ENCODE results near the gene CCDC188. TPM values are rescaled to one million over a fixed set of nuclear protein-coding genes. Genes with fewer than 3 reads are reported as not detected.
A peak's percentile ranks its signal among the peaks of the same experiment; 100 is the strongest.

The CCDC188 gene
- total RNA-seq, 1 experiment from 2014 or later, result not detected

DNA sequence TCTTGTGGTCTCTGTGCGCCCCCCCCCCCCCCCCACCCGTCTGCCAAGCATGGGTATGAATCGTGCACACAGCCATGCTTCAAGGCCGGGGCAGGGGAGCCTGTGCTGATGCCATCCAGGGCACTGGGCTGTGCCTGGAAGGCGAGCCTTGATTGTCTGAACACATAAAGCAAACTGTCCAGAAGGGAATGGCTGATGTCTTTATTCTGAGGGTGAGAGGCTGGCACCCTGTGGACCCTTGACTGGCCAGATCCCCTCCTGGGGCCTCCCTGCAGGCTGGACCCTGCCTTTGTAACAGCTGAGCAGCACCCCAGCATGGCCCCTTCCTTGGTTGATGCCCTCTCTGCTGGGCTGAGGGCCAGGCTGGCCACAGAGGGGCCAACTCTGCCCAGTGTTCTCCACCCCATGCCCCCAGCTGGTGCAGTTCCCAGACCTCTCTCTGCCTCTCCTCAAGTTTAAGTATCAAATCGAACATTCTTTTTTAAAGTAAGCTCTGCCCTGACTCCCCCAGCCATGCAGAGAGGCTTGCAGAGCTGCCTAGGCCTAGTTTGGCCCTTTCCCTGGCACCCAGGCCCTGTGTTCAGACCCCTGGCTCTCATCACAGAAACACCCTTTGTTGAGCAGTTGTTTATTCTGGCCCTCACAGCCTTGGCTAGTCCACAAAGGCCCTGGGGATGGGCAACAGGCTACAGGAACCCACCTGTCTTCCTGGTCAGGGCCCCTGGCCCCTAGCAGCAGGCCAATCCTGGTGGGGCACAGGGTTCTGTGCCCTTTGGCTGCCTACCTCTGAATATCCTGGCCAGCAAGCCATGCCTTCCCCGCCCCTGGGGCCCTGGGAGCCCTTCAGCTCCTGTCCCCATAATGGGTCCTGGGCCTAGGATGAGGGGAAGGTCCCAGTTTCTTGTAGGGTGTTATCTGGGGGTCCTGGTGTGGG lies 38.9 kb downstream of the CCDC188 start:
- Histone ChIP-seq H3K27ac (ENCODE audit: low read length) (peak overlapping the region; percentile 39; the same call in 1 of the 2 replicates), H3K36me3 (ENCODE audit: control insufficient read depth, insufficient read depth, low read length) (peaks cover 4% of the 10 kb centered on the region), H3K27me3 (ENCODE audit: control insufficient read depth, insufficient read depth, low read length) (no peaks in the 10 kb centered on the region), H3K4me1 (ENCODE audit: control insufficient read depth, insufficient read depth, low read length) (peaks cover 13% of the 10 kb centered on the region), H3K4me3 (ENCODE audit: low read depth in 2 of 2, low read length in 2 of 2) (no peak overlapping the region), H3K9me3 (ENCODE audit: control insufficient read depth, insufficient read depth, low read depth, low read length) (no peaks in the 10 kb centered on the region)
- BruUV-seq (replicated peaks), result no TSS peak
- ATAC-seq (peak; percentile 14; the same call in 1 of the 2 replicates), DNase-seq (ENCODE audit: low read depth, low spot score) (no peak)
- CTCF ChIA-PET, result interaction anchor here (0.7 to 0.8 kb wide), 2 partner anchors 15 to 126 kb away, joined by 3 to 8 read pairs; no protein-coding TSS in a partner anchor
- intact Hi-C loops (cut with micrococcal nuclease; ENCODE audit: unreplicated experiment) (no loop called here), in situ Hi-C loops (cut with HindIII; ENCODE audit: low pct_unique_long_range_greater_than_20kb, low sequenced_read_pairs) (no loop called here)
- POLR2A ChIA-PET, result no interaction called here
- TF ChIP-seq POLR2AphosphoS5 (IDR thresholded peaks at IDR 0.05; ENCODE audit: low read depth, low read length), result no peak; the same call in 1 of the 2 replicates
- no peak for TF ChIP-seq CTCF (IDR thresholded peaks at IDR 0.05)
- TF ChIP-seq TCF7L2 (IDR thresholded peaks at IDR 0.05; ENCODE audit: low read depth, low read length), result no peak
- TF ChIP-seq, protein P1, sequence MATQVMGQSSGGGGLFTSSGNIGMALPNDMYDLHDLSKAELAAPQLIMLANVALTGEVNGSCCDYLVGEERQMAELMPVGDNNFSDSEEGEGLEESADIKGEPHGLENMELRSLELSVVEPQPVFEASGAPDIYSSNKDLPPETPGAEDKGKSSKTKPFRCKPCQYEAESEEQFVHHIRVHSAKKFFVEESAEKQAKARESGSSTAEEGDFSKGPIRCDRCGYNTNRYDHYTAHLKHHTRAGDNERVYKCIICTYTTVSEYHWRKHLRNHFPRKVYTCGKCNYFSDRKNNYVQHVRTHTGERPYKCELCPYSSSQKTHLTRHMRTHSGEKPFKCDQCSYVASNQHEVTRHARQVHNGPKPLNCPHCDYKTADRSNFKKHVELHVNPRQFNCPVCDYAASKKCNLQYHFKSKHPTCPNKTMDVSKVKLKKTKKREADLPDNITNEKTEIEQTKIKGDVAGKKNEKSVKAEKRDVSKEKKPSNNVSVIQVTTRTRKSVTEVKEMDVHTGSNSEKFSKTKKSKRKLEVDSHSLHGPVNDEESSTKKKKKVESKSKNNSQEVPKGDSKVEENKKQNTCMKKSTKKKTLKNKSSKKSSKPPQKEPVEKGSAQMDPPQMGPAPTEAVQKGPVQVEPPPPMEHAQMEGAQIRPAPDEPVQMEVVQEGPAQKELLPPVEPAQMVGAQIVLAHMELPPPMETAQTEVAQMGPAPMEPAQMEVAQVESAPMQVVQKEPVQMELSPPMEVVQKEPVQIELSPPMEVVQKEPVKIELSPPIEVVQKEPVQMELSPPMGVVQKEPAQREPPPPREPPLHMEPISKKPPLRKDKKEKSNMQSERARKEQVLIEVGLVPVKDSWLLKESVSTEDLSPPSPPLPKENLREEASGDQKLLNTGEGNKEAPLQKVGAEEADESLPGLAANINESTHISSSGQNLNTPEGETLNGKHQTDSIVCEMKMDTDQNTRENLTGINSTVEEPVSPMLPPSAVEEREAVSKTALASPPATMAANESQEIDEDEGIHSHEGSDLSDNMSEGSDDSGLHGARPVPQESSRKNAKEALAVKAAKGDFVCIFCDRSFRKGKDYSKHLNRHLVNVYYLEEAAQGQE (IDR thresholded peaks at IDR 0.05; ENCODE audit: insufficient read depth in 1 of 2, low read depth in 2 of 2, low read length in 1 of 2), result no peak
- TF ChIP-seq SIN3A (IDR thresholded peaks at IDR 0.05; ENCODE audit: borderline replicate concordance, insufficient read depth, low read depth, low read length), result 0 out of 2 replicates have a peak, but pooled peaks have one; percentile 50

DNA sequence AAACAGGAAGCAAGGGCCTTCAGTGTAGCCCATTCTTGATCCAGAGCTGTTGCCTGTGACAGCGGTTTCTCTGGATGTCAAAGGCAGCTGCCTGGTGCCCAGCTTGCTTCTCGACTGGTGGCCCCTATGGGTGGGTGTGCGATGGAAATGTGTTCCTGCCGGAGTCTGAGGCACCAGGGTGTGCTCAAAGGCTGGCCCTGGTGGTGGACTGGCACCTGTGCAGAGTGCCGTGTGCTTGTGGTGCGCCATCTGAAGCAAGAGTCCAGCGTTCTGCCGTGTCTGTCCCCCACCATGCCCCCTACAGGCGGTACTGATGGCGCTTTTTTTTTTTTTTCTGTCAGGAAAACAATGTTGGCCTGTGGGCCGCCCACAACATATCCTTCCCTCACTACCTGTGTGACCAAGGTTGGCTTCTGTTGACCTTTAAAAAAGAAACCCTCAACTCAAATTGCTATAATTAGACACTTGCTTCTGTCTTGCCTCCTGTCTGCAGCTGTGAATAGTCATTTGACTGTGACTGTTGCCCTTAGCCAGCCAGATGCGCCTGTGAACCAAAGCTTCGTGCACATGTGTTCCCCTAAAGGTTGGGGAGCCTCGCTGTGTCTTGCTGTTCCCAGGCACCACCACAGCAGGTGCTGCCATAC lies 39.7 kb downstream of the CCDC188 start:
- Histone ChIP-seq H3K27me3 (ENCODE audit: control insufficient read depth, insufficient read depth, low read length) (no peaks in the 10 kb centered on the region), H3K9me3 (ENCODE audit: control insufficient read depth, insufficient read depth, low read depth, low read length) (no peaks in the 10 kb centered on the region), H3K4me3 (ENCODE audit: low read depth in 2 of 2, low read length in 2 of 2) (no peak overlapping the region), H3K36me3 (ENCODE audit: control insufficient read depth, insufficient read depth, low read length) (no peaks in the 10 kb centered on the region; the same call in 1 of the 2 replicates), H3K27ac (ENCODE audit: low read length) (no peak overlapping the region), H3K4me1 (ENCODE audit: control insufficient read depth, insufficient read depth, low read length) (peaks cover 13% of the 10 kb centered on the region)
- POLR2A ChIA-PET, result no interaction called here
- in situ Hi-C loops (cut with HindIII; ENCODE audit: low pct_unique_long_range_greater_than_20kb, low sequenced_read_pairs), result no loop called here
- intact Hi-C loops (cut with micrococcal nuclease; ENCODE audit: unreplicated experiment), result no loop called here
- TF ChIP-seq TCF7L2 (IDR thresholded peaks at IDR 0.05; ENCODE audit: low read depth, low read length) (no peak), SIN3A (IDR thresholded peaks at IDR 0.05; ENCODE audit: borderline replicate concordance, insufficient read depth, low read depth, low read length) (no peak), CTCF (IDR thresholded peaks at IDR 0.05) (peak; percentile 75), POLR2AphosphoS5 (IDR thresholded peaks at IDR 0.05; ENCODE audit: low read depth, low read length) (no peak; the same call in 1 of the 2 replicates)
- TF ChIP-seq, protein P1 (IDR thresholded peaks at IDR 0.05; ENCODE audit: insufficient read depth in 1 of 2, low read depth in 2 of 2, low read length in 1 of 2), result no peak
- BruUV-seq (replicated peaks), result no TSS peak
- CTCF ChIA-PET, result interaction anchor here (0.7 to 0.8 kb wide), 2 partner anchors 16 to 125 kb away, joined by 3 to 8 read pairs; no protein-coding TSS in a partner anchor
- ATAC-seq, result peak; percentile 31; the same call in 1 of the 2 replicates
- DNase-seq (ENCODE audit: low read depth, low spot score), result no peak
